Lower lobe of right lung (tissue), 2 donors: ENCODE results near the gene MAPKAP1. TPM values are rescaled to one million over a fixed set of nuclear protein-coding genes. Genes with fewer than 3 reads are reported as not detected.

Source experiments
- ATAC-seq, 2 donors: fragments of 200-7000 bp; cut with Tn5 transposase; one replicate each; pipeline ENCODE4 v1.9.1; 2020 to 2022; ENCODE audit warnings: mild to moderate bottlenecking in 2 of 2, moderate library complexity in 2 of 2
- DNase-seq: peaks from one replicate; pipeline ENCODE4 v3.0.0-alpha.2; 2020
- H3K27ac ChIP-seq: fragments of 200-600 bp; one replicate; pipeline ENCODE4 v1.8.0; 2022
- H3K27me3 ChIP-seq: fragments of 200-600 bp; one replicate; pipeline ENCODE4 v1.8.0; 2022; ENCODE audit warnings: low read depth
- H3K36me3 ChIP-seq: fragments of 200-600 bp; one replicate; pipeline ENCODE4 v1.8.0; 2022; ENCODE audit warnings: mild to moderate bottlenecking
- H3K4me1 ChIP-seq: fragments of 200-600 bp; one replicate; pipeline ENCODE4 v1.8.0; 2022
- H3K4me3 ChIP-seq: fragments of 200-600 bp; one replicate; pipeline ENCODE4 v1.8.0; 2022; ENCODE audit warnings: mild to moderate bottlenecking
- H3K9me3 ChIP-seq: fragments of 200-600 bp; one replicate; pipeline ENCODE4 v1.8.0; 2022
- CTCF ChIP-seq: fragments of 200-600 bp; IDR thresholded peaks from one replicate; pipeline ENCODE4 v1.8.0; 2022; ENCODE audit warnings: antibody characterized with exemption, mild to moderate bottlenecking
- intact Hi-C: fragments of 100-400 bp; cut with DNase I; formaldehyde crosslinking; loops from one replicate; pipeline ENCODE4 v1.11.0; 2022
- total RNA-seq: library from RNA; stranded (reverse); fragmentation: NEBNext Ultra II Directional; extraction: Animal tissue kit (Norgen Biotek cat#: 25700); gene quantifications from one replicate; pipeline ENCODE4 v1.2.1, GENCODE V29; 2021
- donor health status: DM: no; HTN: yes; CAD: no; lungs with severe emphysema.

Gene MAPKAP1
- total RNA-seq, 1 donor from 2014 or later = 71.5 TPM

GRCh38 chr9:125612616-125613015, 94.4 kb downstream of the MAPKAP1 start:
- intact Hi-C loops = no loop called here
- H3K9me3 ChIP-seq = no peaks in the 10 kb centered on the region
- H3K4me1 ChIP-seq = peaks cover 4% of the 10 kb centered on the region
- no peaks in the 10 kb centered on the region for H3K27me3 ChIP-seq
- H3K36me3 ChIP-seq = no peaks in the 10 kb centered on the region
- no peak overlapping the region for H3K4me3 ChIP-seq
- H3K27ac ChIP-seq = no peak overlapping the region
- ATAC-seq = no peak
- no peak for DNase-seq
- TF ChIP-seq CTCF = no peak

GRCh38 chr9:125611121-125611765, 95.8 kb downstream of the MAPKAP1 start:
- Histone ChIP-seq H3K4me3 (no peak overlapping the region), H3K27ac (no peak overlapping the region), H3K27me3 (no peaks in the 10 kb centered on the region), H3K9me3 (no peaks in the 10 kb centered on the region), H3K36me3 (no peaks in the 10 kb centered on the region), H3K4me1 (peaks cover 4% of the 10 kb centered on the region)
- DNase-seq (no peak), ATAC-seq (no peak)
- intact Hi-C loops = no loop called here
- TF ChIP-seq CTCF = no peak

GRCh38 chr9:125609744-125610143, 97.3 kb downstream of the MAPKAP1 start:
- Histone ChIP-seq H3K27ac (no peak overlapping the region), H3K9me3 (no peaks in the 10 kb centered on the region), H3K27me3 (no peaks in the 10 kb centered on the region), H3K4me1 (peaks cover 4% of the 10 kb centered on the region), H3K36me3 (no peaks in the 10 kb centered on the region), H3K4me3 (no peak overlapping the region)
- intact Hi-C loops = no loop called here
- TF ChIP-seq CTCF = no peak
- no peak for DNase-seq
- ATAC-seq = no peak

GRCh38 chr9:125608489-125609224, 98.4 kb downstream of the MAPKAP1 start:
- Histone ChIP-seq H3K27me3 (no peaks in the 10 kb centered on the region), H3K4me1 (peaks cover 4% of the 10 kb centered on the region), H3K4me3 (no peak overlapping the region), H3K36me3 (no peaks in the 10 kb centered on the region), H3K9me3 (no peaks in the 10 kb centered on the region), H3K27ac (no peak overlapping the region)
- DNase-seq (no peak), ATAC-seq (no peak)
- intact Hi-C loops = no loop called here
- no peak for TF ChIP-seq CTCF

GRCh38 chr9:125604196-125604595, 102.8 kb downstream of the MAPKAP1 start:
- TF ChIP-seq CTCF = no peak
- H3K9me3 ChIP-seq = no peaks in the 10 kb centered on the region
- ATAC-seq = no peak
- H3K27me3 ChIP-seq = no peaks in the 10 kb centered on the region
- no peak overlapping the region for H3K27ac ChIP-seq
- intact Hi-C loops = no loop called here
- no peaks in the 10 kb centered on the region for H3K36me3 ChIP-seq
- no peak overlapping the region for H3K4me3 ChIP-seq
- DNase-seq = no peak
- H3K4me1 ChIP-seq = peaks cover 4% of the 10 kb centered on the region
